ENCODE data around the gene GRIA2.
"Not testable (repeated sequence)": the region's sequence is repeated elsewhere in the genome, so short reads cannot be mapped to it uniquely, and the experiment has no call there.

GRIA2 gene

DNA sequence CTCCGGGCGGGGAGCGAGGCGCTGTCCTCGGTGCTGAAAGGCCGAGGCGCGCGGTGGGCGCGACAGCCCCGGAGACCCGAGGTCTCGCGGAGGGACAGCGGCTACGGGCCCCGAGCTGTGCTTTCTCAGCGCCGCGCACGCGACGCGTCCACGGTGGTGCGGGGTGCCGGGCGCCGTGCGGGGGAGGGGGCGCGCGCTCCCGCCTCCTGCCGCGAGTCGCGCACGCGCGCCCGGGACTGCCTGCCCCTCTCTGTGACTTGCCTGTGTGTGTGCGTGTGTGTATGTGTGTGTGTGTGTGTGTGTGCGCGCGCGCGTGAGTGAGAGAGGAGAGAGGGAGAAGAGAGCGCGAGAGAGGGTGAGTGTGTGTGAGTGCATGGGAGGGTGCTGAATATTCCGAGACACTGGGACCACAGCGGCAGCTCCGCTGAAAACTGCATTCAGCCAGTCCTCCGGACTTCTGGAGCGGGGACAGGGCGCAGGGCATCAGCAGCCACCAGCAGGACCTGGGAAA, at the start of gene GRIA2:
GRIA2 (plus strand) TSS at position 358 of the 511 bp plus-strand sequence. CDS start 315 bp downstream, outside the sequence.
- peak; percentile 68 for DNase-seq (ENCODE audit: low spot score)

DNA sequence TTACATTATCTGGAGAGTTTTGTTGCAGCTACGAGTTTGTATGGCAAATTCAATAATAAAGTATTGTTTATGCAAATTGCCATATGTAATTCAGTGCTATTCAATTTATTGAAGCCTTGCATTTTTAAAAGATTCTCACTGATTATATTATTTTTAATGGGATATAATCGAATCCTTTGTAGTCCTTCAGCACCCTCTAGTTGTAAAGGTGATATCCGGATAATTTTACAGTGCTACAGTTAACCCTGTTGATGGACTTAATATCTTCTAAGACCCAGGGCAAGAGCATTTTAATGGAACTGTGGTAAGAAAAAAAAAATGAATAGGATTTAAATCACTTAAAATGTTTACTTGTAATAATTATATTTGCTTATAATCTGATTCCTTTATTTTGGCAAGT, 48.5 kb upstream of the GRIA2 start:
- DNase-seq (ENCODE audit: low spot score): peak; percentile 9

DNA sequence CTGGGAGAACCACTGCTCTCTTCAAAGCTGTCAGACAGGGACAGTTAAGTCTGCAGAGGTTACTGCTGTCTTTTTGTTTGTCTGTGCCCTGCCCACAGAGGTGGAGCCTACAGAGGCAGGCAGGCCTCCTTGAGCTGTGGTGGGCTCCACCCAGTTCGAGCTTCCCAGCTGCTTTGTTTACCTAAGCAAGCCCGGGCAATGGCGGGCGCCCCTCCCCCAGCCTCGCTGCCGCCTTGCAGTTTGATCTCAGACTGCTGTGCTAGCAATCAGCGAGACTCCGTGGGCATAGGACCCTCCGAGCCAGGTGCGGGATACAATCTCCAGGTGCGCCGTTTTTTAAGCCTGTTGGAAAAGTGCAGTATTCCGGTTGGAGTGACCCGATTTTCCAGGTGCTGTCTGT, 40.3 kb upstream of the GRIA2 start:
- DNase-seq (ENCODE audit: low spot score): not testable (repeated sequence)

DNA sequence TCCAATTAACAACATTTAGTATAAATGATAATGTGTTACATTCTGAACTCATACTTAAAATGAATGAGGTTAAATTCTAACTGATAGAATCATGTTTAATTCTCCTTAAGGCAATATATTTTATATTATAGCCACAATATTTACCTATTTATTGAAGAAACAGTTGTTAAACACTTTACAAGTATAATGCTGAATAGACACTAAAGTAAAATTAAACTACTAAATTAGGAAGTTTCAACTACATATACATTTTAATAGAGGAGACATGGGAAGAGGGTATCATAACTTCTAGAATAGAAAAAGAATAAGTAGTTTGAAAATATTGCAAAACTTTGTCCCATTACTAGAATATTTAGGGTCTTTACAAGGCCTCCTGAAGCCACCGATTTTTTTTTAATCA, 36.2 kb upstream of the GRIA2 start:
- no peak for DNase-seq (ENCODE audit: low spot score)

DNA sequence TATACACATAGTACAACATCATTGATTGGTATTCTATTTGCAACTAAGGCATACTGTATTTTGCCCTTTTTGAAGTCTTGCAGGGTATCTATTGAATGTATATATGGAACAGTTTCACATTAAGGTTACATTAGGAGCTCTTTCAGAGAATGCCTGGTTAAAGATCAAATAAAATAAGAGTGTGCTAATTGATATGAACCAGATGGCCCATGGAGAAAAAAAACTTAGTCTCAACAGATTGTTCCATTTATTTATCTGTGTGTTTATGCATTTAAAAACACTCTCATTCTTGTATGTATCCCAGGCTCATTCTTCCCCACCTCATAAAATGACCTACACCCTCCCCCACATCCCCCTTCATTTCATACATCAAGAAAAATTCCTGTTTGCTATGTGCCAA, 35.2 kb upstream of the GRIA2 start:
- no peak for DNase-seq (ENCODE audit: low spot score)

DNA sequence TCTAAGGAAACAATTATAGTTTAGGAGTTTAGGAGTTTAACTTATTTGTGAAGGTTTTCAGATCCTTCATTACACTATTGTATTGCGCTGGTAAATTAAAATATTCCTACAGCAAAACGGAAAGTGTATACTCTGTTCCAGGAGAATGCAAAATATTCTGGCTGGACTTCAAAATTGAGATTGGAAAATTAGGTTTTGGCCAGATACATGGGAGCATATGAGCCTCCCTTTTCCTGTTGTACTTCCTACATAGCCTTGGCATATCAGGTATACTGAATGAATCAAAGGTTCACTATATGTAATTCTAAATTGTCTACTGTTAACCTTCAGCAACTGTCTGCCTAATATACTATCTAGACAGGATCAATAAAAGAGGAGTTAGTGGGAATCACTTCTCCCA, 25.2 kb upstream of the GRIA2 start:
- DNase-seq (ENCODE audit: low spot score): no peak

DNA sequence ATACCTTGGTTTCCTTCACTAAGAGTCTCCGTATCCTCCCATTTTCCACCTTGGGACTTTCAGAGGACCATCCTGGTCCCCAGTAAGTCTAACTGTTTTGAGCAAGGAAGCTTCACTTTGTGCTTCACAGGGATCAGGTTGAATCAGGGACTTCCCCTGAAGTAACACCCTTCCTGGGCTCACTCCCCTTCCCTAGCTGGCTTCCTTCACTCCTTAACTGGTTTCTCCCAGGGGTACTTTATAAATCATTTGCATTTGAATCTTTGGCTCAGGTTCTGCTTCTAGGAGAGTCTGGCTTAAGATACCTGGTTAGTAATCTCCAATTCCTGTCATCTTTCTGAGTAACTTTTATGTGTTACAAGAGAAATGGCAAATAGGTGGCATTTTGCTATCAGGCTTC, 24.5 kb upstream of the GRIA2 start:
- no peak for DNase-seq (ENCODE audit: low spot score)

DNA sequence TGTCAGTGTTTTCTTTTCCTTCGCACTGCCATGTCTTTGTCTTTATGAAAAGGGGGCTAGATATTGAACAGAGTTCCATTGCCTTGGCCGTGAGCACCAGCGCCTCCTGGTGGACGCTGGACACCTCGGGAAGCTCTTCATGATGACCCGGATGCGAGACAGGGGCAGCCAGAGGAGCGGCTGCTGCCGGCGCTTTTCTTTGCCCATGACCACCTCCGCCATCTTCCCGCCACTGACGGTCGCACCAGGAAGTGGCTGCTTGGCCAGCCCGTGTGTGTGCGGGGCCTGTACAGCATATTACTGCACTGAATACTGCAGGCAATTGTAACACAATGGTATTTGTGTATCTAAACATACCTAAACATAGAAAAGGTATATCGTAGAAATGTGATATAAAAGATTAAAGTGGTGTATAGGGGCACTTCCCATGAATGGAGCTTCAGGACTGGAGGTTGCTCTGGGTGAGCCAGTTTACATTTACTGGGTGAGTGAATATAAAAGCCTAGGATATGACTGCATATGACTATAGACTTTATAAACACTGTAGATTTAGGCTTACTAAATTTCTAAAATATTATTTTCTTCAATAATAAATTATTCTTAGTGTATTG, 15.8 kb upstream of the GRIA2 start:
- peak; percentile 16 for DNase-seq (ENCODE audit: low spot score)

DNA sequence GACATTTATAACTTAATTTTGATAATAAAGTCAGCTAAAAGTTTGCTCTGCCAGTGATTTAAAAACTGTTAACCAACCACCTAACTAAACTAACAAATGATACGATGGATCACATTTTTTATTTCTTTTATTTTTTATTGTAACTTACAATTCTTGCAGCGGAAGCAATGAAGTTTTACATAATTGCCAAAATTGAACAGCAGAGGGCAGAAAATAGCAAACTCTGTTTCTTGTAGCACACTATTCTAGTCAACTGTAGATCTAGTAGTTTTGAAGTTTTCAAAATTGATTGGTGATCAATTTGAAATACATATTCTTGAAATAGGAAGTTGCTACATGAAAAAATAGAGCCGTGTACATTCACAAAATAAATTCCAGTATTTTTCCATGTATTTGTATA, 2.8 kb upstream of the GRIA2 start:
- peak; percentile 16 for DNase-seq (ENCODE audit: low spot score)

DNA sequence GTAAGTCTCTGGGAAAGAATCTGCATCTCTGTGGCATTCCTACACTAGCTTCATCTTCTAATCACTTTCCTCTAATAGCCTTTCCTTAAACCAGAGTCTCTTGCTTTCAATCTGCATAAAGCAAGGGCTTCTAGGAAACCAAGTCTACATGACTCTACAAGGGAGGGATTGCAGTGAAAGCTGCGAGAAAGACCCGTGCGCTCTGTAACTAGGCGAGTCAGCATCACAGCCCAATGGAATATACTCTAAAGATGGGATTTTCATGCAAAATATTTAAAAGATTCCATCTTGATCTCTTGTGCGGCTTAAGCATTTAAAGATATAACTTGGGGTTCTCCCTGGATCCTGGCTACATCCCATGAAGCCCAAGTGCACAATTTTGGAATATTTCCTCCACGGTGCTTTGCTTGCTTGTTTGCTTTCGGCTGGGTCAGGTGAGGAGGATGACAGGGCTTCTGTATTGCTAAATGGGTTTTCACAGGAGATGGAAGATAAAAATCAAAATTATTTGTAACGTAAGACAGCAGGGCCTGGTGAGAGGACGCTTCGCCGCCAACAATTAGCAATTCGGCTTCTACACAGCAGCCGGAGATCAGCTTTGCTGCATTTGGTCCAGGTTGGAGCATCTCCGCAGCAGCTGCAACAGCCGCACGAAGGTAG, 687 bp upstream of the GRIA2 start:
- DNase-seq (ENCODE audit: low spot score): no peak

DNA sequence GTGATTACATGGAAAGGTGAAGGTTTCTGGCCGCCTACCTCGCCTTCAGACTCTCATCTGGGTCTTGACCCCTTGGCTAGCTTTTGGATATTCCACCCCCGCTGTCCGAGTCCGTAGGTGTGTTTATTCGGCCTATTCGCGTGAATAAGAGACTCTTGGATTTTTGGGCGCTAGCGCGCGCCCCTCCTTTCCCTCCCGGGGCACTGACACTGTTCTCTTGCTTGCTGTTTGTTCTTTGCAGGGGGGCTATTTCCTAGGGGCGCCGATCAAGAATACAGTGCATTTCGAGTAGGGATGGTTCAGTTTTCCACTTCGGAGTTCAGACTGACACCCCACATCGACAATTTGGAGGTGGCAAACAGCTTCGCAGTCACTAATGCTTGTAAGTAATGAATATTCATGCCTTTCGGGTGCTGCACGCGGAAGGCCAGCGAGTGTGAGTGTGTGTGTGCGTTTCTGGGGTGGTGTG, 932 bp downstream of the GRIA2 start:
- DNase-seq (ENCODE audit: low spot score): no peak

DNA sequence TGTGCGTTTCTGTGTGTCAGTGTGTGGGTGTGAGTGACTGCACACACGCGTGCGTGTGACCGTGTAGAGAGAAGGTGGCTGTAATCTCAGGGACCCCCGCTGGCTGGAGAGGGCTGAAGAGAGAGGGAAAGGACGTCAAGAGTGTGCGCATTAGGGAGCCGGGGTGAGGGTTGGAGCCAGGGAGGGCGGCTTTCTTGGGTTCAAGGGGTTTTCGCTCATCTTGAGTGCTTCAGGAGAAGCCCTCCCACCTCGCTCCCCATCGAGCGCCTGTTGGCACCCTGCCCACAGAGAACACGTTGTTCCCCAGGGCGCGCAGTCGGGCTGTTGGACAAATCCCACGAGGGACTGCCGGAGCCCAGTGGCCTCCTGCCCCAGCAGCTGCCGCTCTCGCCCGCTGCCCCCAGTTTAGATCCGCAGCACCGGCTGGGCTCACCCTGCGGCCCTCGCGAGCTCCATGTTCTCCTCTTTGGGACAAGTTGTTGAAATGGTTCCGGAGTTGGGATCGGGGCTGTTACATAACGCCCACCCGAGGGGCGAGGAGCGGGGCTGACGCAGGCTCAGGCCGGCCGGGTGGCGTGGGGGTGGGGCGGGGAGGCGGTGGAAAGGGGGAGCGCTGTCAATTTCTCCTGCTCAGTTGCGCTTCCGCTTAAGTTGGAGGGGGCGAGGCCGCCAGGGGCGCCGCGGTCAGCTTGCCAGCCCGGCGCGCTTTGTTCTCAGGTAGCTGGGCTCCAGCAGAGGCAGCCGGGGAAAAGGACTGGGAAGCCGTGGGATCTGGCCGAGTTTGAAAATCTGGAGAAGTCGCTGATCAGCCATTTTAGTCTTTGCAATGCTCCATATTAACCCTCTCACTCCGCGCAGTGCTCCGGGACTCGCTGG, 1.6 kb downstream of the GRIA2 start:
- DNase-seq (ENCODE audit: low spot score): peak; percentile 11

DNA sequence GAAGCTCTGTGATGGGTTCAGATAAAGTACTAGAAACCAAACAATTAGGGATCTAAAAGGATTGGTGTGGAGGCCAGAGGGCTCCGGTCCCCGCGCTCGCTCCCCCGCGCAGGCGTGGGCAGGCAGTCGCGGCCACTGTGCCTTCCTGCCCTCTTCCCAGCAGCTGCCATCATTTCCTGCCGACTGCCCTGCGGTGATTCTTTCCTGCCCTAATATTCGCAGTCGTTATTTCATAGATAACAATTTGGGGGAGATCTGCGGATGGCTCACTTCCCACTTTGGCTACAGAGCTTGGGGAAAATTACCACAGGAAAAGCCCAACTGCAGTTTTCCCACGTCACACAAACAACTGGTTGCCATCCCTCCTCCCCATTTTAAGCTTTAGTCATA, 2.2 kb downstream of the GRIA2 start:
- DNase-seq (ENCODE audit: low spot score): peak; percentile 9

DNA sequence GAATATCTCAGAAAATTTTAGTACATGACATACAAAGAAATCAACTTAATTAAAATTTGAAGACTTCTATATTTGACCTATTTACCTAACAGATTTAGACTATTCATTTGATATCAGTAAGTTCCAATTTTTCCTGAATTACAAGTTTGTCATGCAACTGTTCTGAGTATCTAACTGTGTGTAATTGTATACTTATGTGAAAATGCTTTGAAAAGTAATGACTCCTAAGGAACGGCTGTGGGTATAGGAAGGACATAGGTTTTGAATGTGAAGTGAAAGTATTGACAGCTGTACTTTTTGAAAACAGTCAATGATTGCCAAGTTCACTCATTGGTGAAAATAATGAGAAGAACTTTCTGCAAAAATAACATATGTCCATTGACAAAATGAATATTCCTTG, 2.9 kb downstream of the GRIA2 start:
- no peak for DNase-seq (ENCODE audit: low spot score)

DNA sequence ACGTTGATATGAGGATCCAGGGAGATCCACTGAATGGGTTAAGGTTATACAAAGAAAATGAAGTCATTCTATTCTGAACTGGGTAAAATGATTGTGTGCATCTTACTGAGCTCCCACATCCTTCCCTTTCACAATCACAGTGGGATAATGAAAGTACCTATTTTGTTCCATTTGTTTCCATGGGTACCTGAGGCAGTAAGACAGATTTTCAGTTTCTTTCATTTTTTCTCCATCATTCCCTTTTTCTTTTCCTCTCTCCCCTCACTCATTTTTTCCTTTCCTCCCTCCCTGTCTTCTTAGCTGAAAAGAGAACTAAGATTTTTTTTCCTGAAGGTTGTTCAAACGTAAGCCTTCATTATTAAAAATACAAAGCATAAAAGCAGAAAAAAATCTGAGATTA, 4.6 kb downstream of the GRIA2 start:
- DNase-seq (ENCODE audit: low spot score): no peak

DNA sequence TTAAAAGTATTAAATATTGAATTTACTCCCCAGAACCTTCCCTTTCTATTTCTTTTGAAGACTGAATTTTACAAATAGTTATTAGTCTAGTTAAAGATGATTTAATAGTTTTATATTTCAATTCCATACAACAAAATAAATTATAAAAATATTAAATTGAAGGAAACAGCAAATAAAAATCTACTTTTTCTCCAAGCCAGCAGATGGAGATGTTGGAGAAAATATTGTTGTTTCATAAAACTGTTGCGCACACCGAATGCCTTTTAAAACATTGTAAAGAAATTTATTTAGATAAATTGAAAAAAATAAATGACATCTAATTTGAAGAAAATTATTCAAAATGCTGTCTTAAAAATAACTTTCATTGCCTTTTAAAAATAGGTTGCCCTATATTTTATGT, 5.5 kb downstream of the GRIA2 start:
- DNase-seq (ENCODE audit: low spot score): no peak

DNA sequence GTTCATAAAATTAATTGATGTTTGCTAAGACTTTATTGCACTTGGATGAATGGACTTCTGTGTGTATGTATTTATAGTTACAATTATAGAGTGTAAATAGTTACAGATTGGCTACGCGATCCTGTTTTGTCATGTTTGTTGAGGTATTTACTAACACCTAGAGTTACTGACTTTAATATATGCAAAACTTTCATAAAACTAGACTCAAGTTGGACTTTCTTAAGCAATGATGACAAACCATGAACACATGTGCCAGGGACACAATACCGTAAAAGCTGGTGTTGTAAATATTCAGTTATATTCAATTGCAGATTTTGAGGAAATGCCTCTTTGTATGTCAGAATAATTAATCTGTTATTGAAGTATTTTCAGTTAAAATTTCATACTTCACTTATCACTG, 6.1 kb downstream of the GRIA2 start:
- DNase-seq (ENCODE audit: low spot score): no peak

DNA sequence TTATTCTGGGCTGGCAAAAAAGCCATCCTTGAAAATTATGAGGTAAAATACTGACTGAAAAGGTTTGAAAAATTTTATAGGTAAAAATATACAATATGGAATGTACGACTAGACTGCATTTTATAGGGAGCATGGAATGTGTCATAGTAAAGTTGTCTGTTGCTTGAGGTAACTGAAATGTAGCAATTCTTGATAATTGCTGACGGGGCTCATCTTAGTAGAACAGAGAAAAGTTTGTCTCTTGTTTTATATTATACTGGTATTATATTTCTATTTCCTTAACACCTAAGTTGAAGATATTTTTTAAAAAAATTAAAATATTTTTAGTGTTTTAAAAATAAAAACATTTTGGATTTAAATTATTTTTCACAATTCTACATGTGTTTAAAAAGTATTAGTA, 11.0 kb downstream of the GRIA2 start:
- no peak for DNase-seq (ENCODE audit: low spot score)

DNA sequence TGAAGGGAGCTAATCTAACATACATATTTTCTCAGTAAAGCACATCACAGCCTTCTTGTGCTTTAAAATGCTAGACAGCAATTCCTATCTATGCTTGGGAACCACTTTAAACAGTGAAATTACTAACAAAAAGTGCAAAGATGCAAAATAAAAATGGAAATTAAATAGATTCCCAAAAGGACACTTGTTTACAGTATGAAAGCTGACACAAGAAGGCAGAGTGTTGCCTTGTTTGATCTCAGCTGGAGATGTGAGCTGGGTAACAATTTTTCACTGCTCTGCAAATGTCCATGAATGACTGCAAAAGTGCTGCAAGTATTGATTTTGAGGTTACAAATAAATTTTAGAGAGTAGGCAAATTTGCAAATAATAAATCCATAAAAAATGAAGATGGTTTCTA, 22.3 kb downstream of the GRIA2 start:
- DNase-seq (ENCODE audit: low spot score): no peak

DNA sequence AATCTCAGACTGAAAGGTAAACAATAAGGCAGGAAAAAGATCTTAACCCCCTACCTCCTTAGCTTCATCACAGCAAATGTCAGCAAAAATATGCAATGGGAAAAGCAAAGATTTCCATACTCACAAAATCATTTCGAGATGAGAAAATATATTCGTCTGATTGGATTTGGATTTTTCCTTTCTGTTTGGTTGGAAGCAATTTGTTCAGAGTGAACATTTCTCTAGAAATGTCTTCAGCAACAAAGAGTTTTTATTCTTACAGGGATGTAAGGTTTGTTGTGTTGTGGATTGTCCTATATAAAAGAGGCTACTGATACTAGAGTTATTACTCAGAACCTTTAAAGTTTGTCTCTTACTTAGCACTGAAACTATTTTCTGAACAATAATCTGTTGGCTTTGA, 23.8 kb downstream of the GRIA2 start:
- DNase-seq (ENCODE audit: low spot score): no peak

DNA sequence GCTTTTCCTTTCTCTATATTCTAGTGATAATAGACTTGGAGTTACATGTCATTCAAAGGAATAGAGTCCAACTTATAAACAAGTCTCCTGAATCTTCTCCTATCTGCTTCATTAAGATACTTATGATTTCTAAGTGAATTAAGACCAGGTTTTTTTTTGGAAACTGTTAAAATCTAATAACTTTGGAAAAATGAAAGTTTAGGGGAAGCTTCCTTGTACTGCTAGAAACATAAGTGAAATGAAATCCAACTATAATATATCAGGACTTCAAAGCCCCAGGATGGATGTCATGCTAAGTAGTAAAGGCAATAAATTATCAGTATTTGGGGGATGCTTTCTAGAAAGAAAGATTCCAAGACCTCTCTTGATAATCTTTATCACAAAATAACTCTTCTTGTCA, 24.8 kb downstream of the GRIA2 start:
- DNase-seq (ENCODE audit: low spot score): no peak

DNA sequence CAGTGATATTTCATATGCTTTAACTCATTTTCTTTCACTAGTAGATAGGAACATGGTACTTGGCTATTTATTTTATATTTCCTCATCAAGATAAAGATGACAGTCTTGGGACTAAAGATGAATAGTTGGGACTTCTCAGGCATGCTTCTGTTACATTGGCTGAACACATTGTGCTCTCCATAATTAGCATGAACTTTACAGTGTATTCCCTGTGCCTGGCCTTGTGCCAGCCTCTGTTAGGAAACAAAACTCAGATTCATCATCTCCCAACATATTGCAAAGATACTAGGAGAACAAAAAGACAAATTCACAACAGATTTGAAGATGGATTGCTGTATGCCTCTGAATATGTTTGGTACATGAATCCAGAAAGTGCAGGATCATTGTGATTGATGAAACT, 26.4 kb downstream of the GRIA2 start:
- DNase-seq (ENCODE audit: low spot score): no peak

DNA sequence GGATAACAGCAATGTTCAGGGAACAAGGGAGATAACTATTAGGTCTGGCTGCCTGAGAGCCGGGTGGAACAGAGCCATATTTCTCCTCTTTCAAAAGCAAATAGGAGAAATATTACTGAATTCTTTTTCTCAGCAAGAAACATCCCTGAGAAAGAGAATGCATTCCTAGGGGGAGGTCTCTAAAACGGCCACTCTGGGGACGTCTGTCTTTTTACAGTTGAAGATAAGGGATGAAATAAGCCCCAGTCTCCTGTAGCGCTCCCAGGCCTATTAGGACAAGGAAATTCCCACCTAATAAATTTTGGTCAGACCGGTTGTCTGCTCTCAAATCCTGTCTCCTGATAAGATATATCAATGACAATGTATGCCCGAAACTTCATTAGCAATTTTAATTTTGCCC, 37.6 kb downstream of the GRIA2 start:
- DNase-seq (ENCODE audit: low spot score): not testable (repeated sequence)

All from AG08396 (cell line).